H9 (cell line): ENCODE measurements around the gene PTEN. TPM values are rescaled to one million over a fixed set of nuclear protein-coding genes. Genes with fewer than 3 reads are reported as not detected.
"Not testable (repeated sequence)": the region's sequence is repeated elsewhere in the genome, so short reads cannot be mapped to it uniquely, and the experiment has no call there.

ENCODE experiments used
- DNase-seq: peaks from one replicate; pipeline ENCODE4 v3.0.0-alpha.2; 2017
- H2AFZ ChIP-seq: one replicate; pipeline ENCODE4 v1.6.1; 2013; ENCODE audit warnings: mild to moderate bottlenecking, low read length, control low read depth, moderate library complexity
- H2AK5ac ChIP-seq: 2 replicates; pipeline ENCODE4 v1.6.1; 2013; ENCODE audit warnings: low read length, control low read depth, mixed read lengths; ENCODE audit not compliant: insufficient read length
- H2BK120ac ChIP-seq: one replicate; pipeline ENCODE4 v1.6.1; 2013; ENCODE audit warnings: low read depth, mild to moderate bottlenecking, low read length, control low read depth, inconsistent platforms; ENCODE audit not compliant: poor library complexity, severe bottlenecking
- H2BK12ac ChIP-seq: 2 replicates; pipeline ENCODE4 v1.6.1; 2013; ENCODE audit warnings: low read length, control low read depth, mixed read lengths, low read depth; ENCODE audit not compliant: insufficient read length
- H2BK15ac ChIP-seq: 2 replicates; pipeline ENCODE4 v1.6.1; 2013; ENCODE audit warnings: low read depth, low read length, control low read depth
- H2BK20ac ChIP-seq: one replicate; pipeline ENCODE4 v1.6.1; 2013; ENCODE audit warnings: low read depth, mild to moderate bottlenecking, low read length, control low read depth, inconsistent platforms; ENCODE audit not compliant: poor library complexity, severe bottlenecking
- H2BK5ac ChIP-seq: 2 replicates; pipeline ENCODE4 v1.6.1; 2013; ENCODE audit warnings: low read length, control low read depth, mixed read lengths; ENCODE audit not compliant: insufficient read length
- H3K14ac ChIP-seq: 2 replicates; pipeline ENCODE4 v1.6.1; 2013; ENCODE audit warnings: low read length, control low read depth; ENCODE audit not compliant: insufficient read depth
- H3K18ac ChIP-seq: 2 replicates; pipeline ENCODE4 v1.6.1; 2013; ENCODE audit warnings: low read depth, mild to moderate bottlenecking, mixed read lengths, low read length, control low read depth; ENCODE audit not compliant: insufficient read length
- H3K23ac ChIP-seq: 2 replicates; pipeline ENCODE4 v1.6.1; 2013; ENCODE audit warnings: low read length, control low read depth, mixed read lengths, low read depth; ENCODE audit not compliant: insufficient read length
- H3K23me2 ChIP-seq: 2 replicates; pipeline ENCODE4 v1.6.1; 2013; ENCODE audit warnings: low read depth, mild to moderate bottlenecking, mixed read lengths, low read length, control low read depth; ENCODE audit not compliant: insufficient read length, poor library complexity, severe bottlenecking
- H3K27ac ChIP-seq: 2 replicates; pipeline ENCODE4 v1.5.1; 2013; ENCODE audit warnings: low read length, control low read depth, mixed read lengths, low read depth; ENCODE audit not compliant: insufficient read length
- H3K27me3 ChIP-seq: 2 replicates; pipeline ENCODE4 v1.6.1; 2013; ENCODE audit warnings: low read length, control low read depth, inconsistent platforms; ENCODE audit not compliant: insufficient read depth
- H3K4ac ChIP-seq: 2 replicates; pipeline ENCODE4 v1.6.1; 2013; ENCODE audit warnings: low read depth, mild to moderate bottlenecking, control low read depth, inconsistent platforms, low read length, moderate library complexity
- H3K4me1 ChIP-seq: 2 replicates; pipeline ENCODE4 v1.6.1; 2013; ENCODE audit warnings: low read length, control low read depth, inconsistent platforms; ENCODE audit not compliant: insufficient read depth
- H3K4me2 ChIP-seq: 2 replicates; pipeline ENCODE4 v1.6.1; 2013; ENCODE audit warnings: low read length, control low read depth, mixed read lengths; ENCODE audit not compliant: insufficient read length, insufficient read depth
- H3K56ac ChIP-seq: 2 replicates; pipeline ENCODE4 v1.6.1; 2013; ENCODE audit warnings: low read depth, mild to moderate bottlenecking, mixed read lengths, low read length, control low read depth; ENCODE audit not compliant: insufficient read length
- H3K79me1 ChIP-seq: 2 replicates; pipeline ENCODE4 v1.6.1; 2013; ENCODE audit warnings: low read depth, mild to moderate bottlenecking, moderate library complexity, low read length, control low read depth, inconsistent platforms; ENCODE audit not compliant: insufficient read depth, poor library complexity, severe bottlenecking
- H3K79me2 ChIP-seq: 2 replicates; pipeline ENCODE4 v1.6.1; 2013; ENCODE audit warnings: low read length, control low read depth, inconsistent platforms; ENCODE audit not compliant: insufficient read depth
- H3K9ac ChIP-seq: 2 replicates; pipeline ENCODE4 v1.6.1; 2013; ENCODE audit warnings: low read length, control low read depth, mixed read lengths; ENCODE audit not compliant: insufficient read length; ENCODE audit errors: extremely low read depth
- H3K9me3 ChIP-seq: one replicate; pipeline ENCODE4 v1.6.1; 2013; ENCODE audit warnings: low read depth, low read length, inconsistent platforms; ENCODE audit not compliant: control insufficient read depth
- H3T11ph ChIP-seq: one replicate; pipeline ENCODE4 v1.6.1; 2013; ENCODE audit warnings: mild to moderate bottlenecking, low read length, control low read depth, inconsistent platforms
- H4K20me1 ChIP-seq: one replicate; pipeline ENCODE4 v1.6.1; 2013; ENCODE audit not compliant: control insufficient read depth, insufficient read length, insufficient read depth
- H4K5ac ChIP-seq: 2 replicates; pipeline ENCODE4 v1.6.1; 2013; ENCODE audit warnings: low read depth, mild to moderate bottlenecking, mixed read lengths, low read length, control low read depth; ENCODE audit not compliant: insufficient read length
- H4K8ac ChIP-seq: replicated peaks from 2 replicates; pipeline ENCODE4 v1.6.1; 2013; ENCODE audit warnings: low read length, control low read depth, mixed read lengths, low read depth; ENCODE audit not compliant: insufficient read length
- H4K91ac ChIP-seq: 2 replicates; pipeline ENCODE4 v1.6.1; 2013; ENCODE audit warnings: low read depth, mild to moderate bottlenecking, moderate library complexity, mixed read lengths, low read length, control low read depth; ENCODE audit not compliant: insufficient read length
- H3K27ac Mint-ChIP-seq, 3 experiments: 2 replicates in 2 of 3; 3 replicates in 1 of 3; pipeline ENCODE4 v1.8.0; 2020 to 2021; ENCODE audit warnings: mixed read lengths in 3 of 3, mild to moderate bottlenecking in 1 of 3, moderate library complexity in 1 of 3
- H3K27me3 Mint-ChIP-seq: 2 replicates; pipeline ENCODE4 v1.8.0; 2021; ENCODE audit warnings: low read depth, mild to moderate bottlenecking, moderate library complexity, mixed read lengths
- H3K36me3 Mint-ChIP-seq, 3 experiments: 2 replicates in 2 of 3; 3 replicates in 1 of 3; pipeline ENCODE4 v1.8.0; 2020 to 2021; ENCODE audit warnings: low read depth in 3 of 3, mixed read lengths in 3 of 3; ENCODE audit not compliant: insufficient read depth in 1 of 3
- H3K4me1 Mint-ChIP-seq, 2 experiments: 2 replicates each; pipeline ENCODE4 v1.8.0; 2020; ENCODE audit warnings: mixed read lengths in 2 of 2
- H3K4me3 Mint-ChIP-seq, 2 experiments: 2 replicates in 1 of 2; 3 replicates in 1 of 2; pipeline ENCODE4 v1.8.0; 2020 to 2021; ENCODE audit warnings: mild to moderate bottlenecking in 2 of 2, mixed read lengths in 2 of 2, moderate library complexity in 1 of 2
- H3K9me3 Mint-ChIP-seq, 2 experiments: 2 replicates in 1 of 2; 3 replicates in 1 of 2; pipeline ENCODE4 v1.8.0; 2020; ENCODE audit warnings: mild to moderate bottlenecking in 2 of 2, mixed read lengths in 2 of 2, moderate library complexity in 1 of 2
- CTCF ChIP-seq: fragments of 200-600 bp; sonication (generic); conservative IDR thresholded peaks from 3 replicates; pipeline ENCODE4 v1.8.0; 2021; ENCODE audit warnings: antibody characterized with exemption, mild to moderate bottlenecking
- WGBS: extraction: QIAGEN DNeasy Blood & Tissue Kit; methylation state at CpG from one replicate; pipeline ENCODE4 v1.1.7; 2013; ENCODE audit warnings: missing lambda C conversion rate, low lambda C conversion rate, mixed read lengths; ENCODE audit not compliant: insufficient read length; ENCODE audit errors: extremely low coverage; 5-methylcytosine and 5-hydroxymethylcytosine counted together
- total RNA-seq: library from RNA; stranded (reverse); gene quantifications from 2 replicates; pipeline ENCODE4 v1.2.1, GENCODE V29; 2021

The PTEN gene
- total RNA-seq, 1 experiment from 2014 or later: 52.8 TPM

DNA sequence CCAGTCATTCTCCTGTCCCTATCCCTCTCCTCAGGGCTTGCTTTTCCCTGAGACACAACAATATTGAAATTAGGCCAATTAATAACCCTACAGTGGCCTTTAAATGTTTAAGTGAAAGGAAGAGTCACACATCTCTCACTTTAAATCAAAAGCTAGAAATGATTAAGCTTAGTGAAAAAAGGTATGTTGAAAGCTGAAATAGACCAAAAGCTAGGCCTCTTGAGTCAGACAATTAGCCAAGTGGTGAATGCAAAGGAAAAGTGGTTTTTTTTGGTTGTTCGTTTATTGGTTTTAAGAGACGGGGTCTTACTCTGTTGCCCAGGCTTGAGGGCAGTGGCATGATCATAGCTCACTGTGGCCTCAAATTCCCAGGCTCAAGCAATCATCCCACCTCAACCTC is 35.7 kb upstream of the PTEN start:
- Histone ChIP-seq H3K79me2 (no peaks in the 10 kb centered on the region), H2AFZ (no peak overlapping the region), H2BK15ac (no peak overlapping the region), H2BK5ac (no peak overlapping the region), H3K9ac (no peak overlapping the region), H2BK12ac (no peak overlapping the region), H4K5ac (no peak overlapping the region), H3K27ac (no peak overlapping the region), H3K14ac (no peak overlapping the region), H4K20me1 (no peaks in the 10 kb centered on the region), H3K4ac (no peak overlapping the region), H3T11ph (no peak overlapping the region), H4K91ac (no peak overlapping the region), H3K23ac (no peak overlapping the region), H2BK120ac (no peak overlapping the region), H3K23me2 (no peaks in the 10 kb centered on the region), H2AK5ac (no peak overlapping the region), H3K4me2 (no peak overlapping the region), H3K27me3 (peaks cover 3% of the 10 kb centered on the region; the same call in 1 of the 2 replicates), H3K56ac (no peak overlapping the region), H3K4me1 (no peaks in the 10 kb centered on the region), H3K9me3 (no peaks in the 10 kb centered on the region), H3K79me1 (no peaks in the 10 kb centered on the region), H4K8ac (no peak overlapping the region), H2BK20ac (no peak overlapping the region), H3K18ac (no peak overlapping the region)
- Mint-ChIP-seq H3K9me3 (no peaks in the 10 kb centered on the region), H3K4me3 (no peak overlapping the region), H3K27me3 (no peaks in the 10 kb centered on the region), H3K36me3 (no peaks in the 10 kb centered on the region), H3K27ac (no peak overlapping the region), H3K4me1 (no peaks in the 10 kb centered on the region)
- no CpG with 5 or more reads among the region's 2 CpGs for WGBS
- DNase-seq: no peak
- no peak for TF ChIP-seq CTCF

DNA sequence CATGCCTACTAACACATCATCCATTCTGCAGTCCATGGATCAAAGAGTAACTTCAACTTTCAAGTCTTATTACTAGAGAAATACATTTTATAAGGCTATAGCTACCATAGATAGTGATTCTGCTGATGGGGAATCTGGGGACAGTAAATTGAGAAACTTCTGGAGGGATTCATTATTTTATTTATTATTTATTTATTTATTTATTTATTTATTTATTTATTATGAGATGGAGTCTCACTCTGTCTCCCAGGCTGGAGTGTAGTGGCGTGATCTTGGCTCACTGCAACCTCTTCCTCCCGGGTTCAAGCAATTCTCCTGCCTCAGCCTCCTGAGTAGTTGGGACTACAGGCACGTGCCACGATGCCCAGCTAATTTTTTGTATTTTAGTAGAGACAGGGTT is 34.4 kb upstream of the PTEN start:
- H3K4me1 Mint-ChIP-seq, H3K9ac ChIP-seq, H3K36me3 Mint-ChIP-seq, H4K20me1 ChIP-seq, H2AK5ac ChIP-seq, H3K4me1 ChIP-seq, H2BK5ac ChIP-seq, H4K91ac ChIP-seq, H3K56ac ChIP-seq, H3K27me3 ChIP-seq, H2BK120ac ChIP-seq, H3K9me3 ChIP-seq, H3K18ac ChIP-seq, H3K79me2 ChIP-seq, H3K4ac ChIP-seq, H4K5ac ChIP-seq, H3K23ac ChIP-seq, H3K79me1 ChIP-seq, H2BK15ac ChIP-seq, H3K27ac Mint-ChIP-seq, DNase-seq, H3T11ph ChIP-seq, H3K27ac ChIP-seq, H3K4me3 Mint-ChIP-seq, H3K23me2 ChIP-seq, H3K14ac ChIP-seq, H4K8ac ChIP-seq, H2BK20ac ChIP-seq, H2AFZ ChIP-seq, H3K27me3 Mint-ChIP-seq, H3K4me2 ChIP-seq, H2BK12ac ChIP-seq, H3K9me3 Mint-ChIP-seq: not testable (repeated sequence)
- no CpG with 5 or more reads among the region's 4 CpGs for WGBS
